ENCODE data around the gene ATIC.

DNA sequence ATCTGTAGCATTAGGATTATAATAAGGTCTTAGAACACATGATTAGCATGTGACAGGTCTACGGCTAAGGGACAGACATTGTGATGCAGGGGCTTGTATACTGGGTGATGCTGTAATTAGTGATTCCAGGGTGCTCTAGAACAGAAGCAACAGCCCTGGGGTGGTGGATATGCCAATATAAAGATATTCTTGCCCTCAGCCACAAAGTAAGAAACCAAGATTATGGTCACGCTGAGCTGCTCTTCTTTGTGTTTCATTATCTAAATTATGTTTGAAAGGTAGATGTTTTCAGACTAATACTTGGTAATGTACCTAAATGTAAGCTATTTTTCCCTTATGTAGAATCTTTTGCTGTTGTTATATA lies 78.7 kb downstream of the ATIC start:
- no peak for TF ChIP-seq POLR2AphosphoS5 (IDR thresholded peaks at IDR 0.05; ENCODE audit: borderline replicate concordance, low read depth, low read length)
- no peak for TF ChIP-seq EZH2 (IDR thresholded peaks at IDR 0.05)
- no peak for TF ChIP-seq FOXP2 (optimal IDR thresholded peaks at IDR 0.05; ENCODE audit: control extremely low read depth, extremely low read length, insufficient read depth)
